ENCODE data around the gene ACOT9.

DNA sequence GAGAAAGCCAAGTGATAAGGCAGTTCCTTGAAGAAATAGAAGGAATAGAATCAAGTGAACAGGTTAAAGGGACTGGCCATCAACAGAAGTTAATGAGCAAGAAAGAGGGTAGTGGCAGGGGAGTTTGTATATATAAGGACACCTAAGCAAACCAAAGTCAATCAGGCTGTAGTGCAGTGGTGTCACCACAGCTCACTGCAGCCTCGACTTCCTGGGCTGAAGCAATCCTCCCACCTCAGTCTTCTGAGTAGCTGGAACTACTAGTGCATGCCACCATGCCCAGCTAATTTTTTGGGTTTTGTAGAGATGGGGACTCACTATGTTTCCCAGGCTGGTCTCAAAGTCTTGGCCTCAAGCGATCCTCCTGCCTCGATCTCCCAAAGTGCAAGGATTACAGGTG lies 15.9 kb downstream of the ACOT9 start:
- no peak for TF ChIP-seq POLR2A (IDR thresholded peaks at IDR 0.05)
- TF ChIP-seq, protein P1, sequence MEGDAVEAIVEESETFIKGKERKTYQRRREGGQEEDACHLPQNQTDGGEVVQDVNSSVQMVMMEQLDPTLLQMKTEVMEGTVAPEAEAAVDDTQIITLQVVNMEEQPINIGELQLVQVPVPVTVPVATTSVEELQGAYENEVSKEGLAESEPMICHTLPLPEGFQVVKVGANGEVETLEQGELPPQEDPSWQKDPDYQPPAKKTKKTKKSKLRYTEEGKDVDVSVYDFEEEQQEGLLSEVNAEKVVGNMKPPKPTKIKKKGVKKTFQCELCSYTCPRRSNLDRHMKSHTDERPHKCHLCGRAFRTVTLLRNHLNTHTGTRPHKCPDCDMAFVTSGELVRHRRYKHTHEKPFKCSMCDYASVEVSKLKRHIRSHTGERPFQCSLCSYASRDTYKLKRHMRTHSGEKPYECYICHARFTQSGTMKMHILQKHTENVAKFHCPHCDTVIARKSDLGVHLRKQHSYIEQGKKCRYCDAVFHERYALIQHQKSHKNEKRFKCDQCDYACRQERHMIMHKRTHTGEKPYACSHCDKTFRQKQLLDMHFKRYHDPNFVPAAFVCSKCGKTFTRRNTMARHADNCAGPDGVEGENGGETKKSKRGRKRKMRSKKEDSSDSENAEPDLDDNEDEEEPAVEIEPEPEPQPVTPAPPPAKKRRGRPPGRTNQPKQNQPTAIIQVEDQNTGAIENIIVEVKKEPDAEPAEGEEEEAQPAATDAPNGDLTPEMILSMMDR (IDR thresholded peaks at IDR 0.05), result no peak
